GM21717 (cell line): ENCODE results near the gene PRAMEF7.
"Not testable (repeated sequence)": the region's sequence is repeated elsewhere in the genome, so short reads cannot be mapped to it uniquely, and the experiment has no call there.

ENCODE experiments used
- ATAC-seq: cut with Tn5 transposase; IDR thresholded peaks from one replicate; pipeline ENCODE4 v1.9.1; 2021; ENCODE audit warnings: mild to moderate bottlenecking, moderate library complexity; ENCODE audit not compliant: unreplicated experiment

PRAMEF7 gene

GRCh38 chr1:12916310-12916709 lies at the start of gene PRAMEF7:
Gene PRAMEF7 (plus strand): TSS chr1:12916610. CDS start chr1:12917693, 1,083 bp downstream.
- ATAC-seq: not testable (repeated sequence)

GRCh38 chr1:12878453-12878852 lies 38.0 kb upstream of the PRAMEF7 start:
- ATAC-seq: not testable (repeated sequence)

- ATAC-seq: not testable (repeated sequence)
Measured at GRCh38 chr1:12886101-12886500, 30.3 kb upstream of the PRAMEF7 start, which contains the start of gene PRAMEF4. Gene PRAMEF4 (minus strand): TSS chr1:12886201. CDS start chr1:12883394, 2,807 bp downstream.

DNA sequence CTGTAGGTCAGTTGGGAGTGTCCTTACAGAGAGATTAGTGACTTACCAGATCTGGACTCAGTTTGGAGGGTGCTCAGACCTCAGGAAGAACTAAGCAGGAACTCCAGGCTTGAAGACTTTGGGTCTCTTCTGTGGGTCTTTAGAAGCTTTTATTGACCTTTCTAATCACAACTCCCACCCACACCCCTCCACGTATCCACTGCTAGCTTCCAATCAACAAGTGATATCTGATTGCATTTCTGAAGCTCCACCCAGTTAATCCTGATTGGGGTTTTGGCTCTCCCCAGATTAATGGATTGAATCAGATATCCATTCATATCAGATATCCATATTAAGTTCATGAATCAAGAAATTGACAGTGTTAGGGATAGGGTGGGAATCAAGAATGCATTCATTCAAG lies 18.2 kb upstream of the PRAMEF7 start, which contains the start of gene PRAMEF10:
Gene PRAMEF10, minus strand, starts transcription at position 101 of the 400 bp plus-strand sequence. CDS start 2,423 bp downstream, outside the sequence.
- not testable (repeated sequence) for ATAC-seq

DNA sequence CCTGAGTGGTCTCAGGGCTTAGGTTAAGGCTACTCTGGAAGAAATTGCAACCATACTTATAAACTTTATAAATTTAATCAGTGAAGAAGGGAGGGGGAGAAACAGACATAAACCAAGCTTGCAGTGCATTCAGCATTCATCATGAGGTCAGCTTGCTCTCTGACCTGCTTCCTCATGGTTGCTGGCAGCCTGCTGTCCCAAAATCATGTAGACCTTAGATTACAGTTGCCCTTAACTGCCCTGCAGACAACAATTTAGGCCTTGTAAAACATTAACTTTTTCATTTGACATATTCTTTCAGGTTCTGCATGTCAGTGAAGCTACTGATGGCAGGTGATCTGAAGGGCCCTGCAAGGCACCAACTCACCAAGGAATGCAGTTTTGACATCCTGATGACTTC lies 17.2 kb upstream of the PRAMEF7 start:
- ATAC-seq: not testable (repeated sequence)

DNA sequence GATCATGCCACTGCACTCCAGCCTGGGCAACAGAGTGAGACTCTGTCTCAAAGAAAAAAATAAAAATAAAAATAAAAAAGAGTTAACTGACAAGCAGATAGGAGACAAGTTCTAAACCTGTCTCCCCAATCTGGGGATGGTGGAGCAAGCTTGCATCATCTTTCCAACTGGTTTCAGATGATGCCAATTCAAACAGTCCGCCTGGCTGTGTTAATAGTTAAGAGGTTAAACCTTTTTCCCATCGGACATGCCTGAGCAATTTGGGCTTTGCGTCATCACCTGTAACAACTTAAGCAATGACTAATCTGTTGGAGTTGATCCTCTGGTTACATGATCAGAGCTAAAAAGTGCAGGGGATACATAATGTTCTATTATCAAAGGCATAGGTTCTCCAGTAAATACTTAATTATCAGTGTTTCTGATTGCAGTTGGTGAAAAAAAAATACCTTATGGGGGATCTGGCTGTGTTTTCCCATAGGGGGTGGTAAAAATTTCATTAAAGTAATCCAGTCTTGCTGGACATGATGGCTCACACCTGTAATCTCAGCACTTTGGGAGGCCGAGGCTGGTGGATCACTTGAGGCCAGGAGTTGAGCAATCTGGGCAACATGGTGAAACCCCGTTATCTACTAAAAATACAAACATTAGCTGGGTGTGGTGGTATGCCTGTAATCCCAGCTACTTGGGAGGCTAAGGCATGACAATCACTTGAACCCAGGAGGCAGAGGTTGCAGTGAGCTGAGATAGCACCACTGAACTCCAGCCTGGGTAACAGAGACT lies 12.4 kb upstream of the PRAMEF7 start:
- ATAC-seq: not testable (repeated sequence)

DNA sequence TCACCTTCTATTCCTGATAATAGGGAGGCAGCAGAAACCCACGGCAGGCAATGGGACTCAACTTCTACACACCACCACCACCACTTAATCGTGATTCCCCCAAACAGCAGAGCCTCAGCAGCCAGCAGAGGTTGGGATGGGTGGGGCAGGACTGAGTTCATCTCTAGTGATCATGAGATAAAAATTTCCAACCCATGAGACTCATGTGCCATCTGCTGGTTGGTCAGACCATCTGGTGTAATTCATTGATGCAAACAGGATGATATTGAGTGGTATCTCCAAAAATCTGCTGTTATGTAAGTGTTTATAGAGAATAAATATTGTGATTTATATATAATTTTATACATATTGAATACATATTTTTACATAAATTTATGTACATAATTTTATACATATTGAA lies 5.3 kb downstream of the PRAMEF7 start:
- not testable (repeated sequence) for ATAC-seq

- ATAC-seq: not testable (repeated sequence)
Measured at GRCh38 chr1:12924368-12924767, 8.0 kb downstream of the PRAMEF7 start.

DNA sequence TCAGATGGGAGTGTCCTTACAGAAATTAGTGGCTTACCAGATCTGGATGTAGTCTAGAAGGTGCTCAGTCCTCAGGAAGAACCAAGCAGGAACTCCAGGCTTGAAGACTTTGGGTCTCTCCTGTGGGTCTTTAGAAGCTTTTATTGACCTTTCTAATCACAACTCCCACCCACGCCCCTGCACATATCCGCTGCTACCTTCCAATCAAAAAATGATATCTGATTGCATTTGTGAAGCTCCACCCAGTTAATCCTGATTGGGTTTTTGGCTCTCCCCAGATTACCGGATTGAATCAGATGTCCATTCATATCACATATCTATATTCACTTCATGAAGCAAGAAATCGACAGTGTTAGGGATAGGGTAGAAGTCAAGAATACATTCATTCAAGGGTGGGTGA lies 31.1 kb downstream of the PRAMEF7 start, which contains the start of gene PRAMEF6:
Gene PRAMEF6, minus strand, starts transcription at position 101 of the 400 bp plus-strand sequence. CDS start 5,062 bp downstream, outside the sequence.
- ATAC-seq: not testable (repeated sequence)
